Cardiac fibroblast (primary cell): ENCODE results near the gene APOH.
"Not testable (repeated sequence)": the region's sequence is repeated elsewhere in the genome, so short reads cannot be mapped to it uniquely, and the experiment has no call there.

ENCODE experiments used
- DNase-seq, 2 donors: peaks; one replicate each; pipeline versions ENCODE4 v3.0.0 to v3.0.0-alpha.2; 2010; ENCODE audit warnings: low read depth in 2 of 2
- H3K4me3 ChIP-seq, 2 donors: replicated peaks in 1 of 2; 1 replicate in 1 of 2; 2 replicates in 1 of 2; pipeline ENCODE4 v1.5.1; 2011; ENCODE audit warnings: low read depth in 2 of 2, low read length in 2 of 2, mild to moderate bottlenecking in 2 of 2, moderate library complexity in 1 of 2
- CTCF ChIP-seq: IDR thresholded peaks from one replicate; pipeline ENCODE4 v1.5.1; 2011; ENCODE audit warnings: low read depth, mild to moderate bottlenecking, low read length, inconsistent platforms

Gene APOH

GRCh38 chr17:66260275-66260674 lies 31.1 kb upstream of the APOH start:
- H3K4me3 ChIP-seq: no peak overlapping the region
- DNase-seq: no peak
- no peak for TF ChIP-seq CTCF

GRCh38 chr17:66255527-66255971 lies 26.3 kb upstream of the APOH start:
- no peak overlapping the region for H3K4me3 ChIP-seq
- no peak for DNase-seq
- no peak for TF ChIP-seq CTCF

GRCh38 chr17:66255112-66255511 lies 25.9 kb upstream of the APOH start:
- peak; percentile 89 to 90 for DNase-seq
- TF ChIP-seq CTCF: peak; percentile 73
- H3K4me3 ChIP-seq: no peak overlapping the region

GRCh38 chr17:66253458-66253857 lies 24.2 kb upstream of the APOH start:
- H3K4me3 ChIP-seq, DNase-seq: not testable (repeated sequence)

GRCh38 chr17:66250686-66251085 lies 21.5 kb upstream of the APOH start:
- no peak overlapping the region for H3K4me3 ChIP-seq
- no peak for TF ChIP-seq CTCF
- no peak for DNase-seq

- H3K4me3 ChIP-seq: no peak overlapping the region
- no peak for DNase-seq
- TF ChIP-seq CTCF: no peak
These were observed 19.1 kb upstream of the APOH start for GRCh38 chr17:66248285-66248684.

GRCh38 chr17:66241839-66242238 lies 12.6 kb upstream of the APOH start:
- H3K4me3 ChIP-seq: no peak overlapping the region
- no peak for DNase-seq
- no peak for TF ChIP-seq CTCF
